Stimulated activated CD8-positive, alpha-beta memory T cell treated with anti-CD3 and anti-CD28 coated beads, Interleukin-4, amount 100 ng/mL, for 1 hour (primary cell): ENCODE results near the gene MYPN.
"Not testable (repeated sequence)": the region's sequence is repeated elsewhere in the genome, so short reads cannot be mapped to it uniquely, and the experiment has no call there.

Source experiments
- DNase-seq, 2 donors: peaks; one replicate each; pipeline ENCODE4 v3.0.0-alpha.2; 2020; ENCODE audit warnings: low read depth in 2 of 2, low spot score in 1 of 2

Gene MYPN

DNA sequence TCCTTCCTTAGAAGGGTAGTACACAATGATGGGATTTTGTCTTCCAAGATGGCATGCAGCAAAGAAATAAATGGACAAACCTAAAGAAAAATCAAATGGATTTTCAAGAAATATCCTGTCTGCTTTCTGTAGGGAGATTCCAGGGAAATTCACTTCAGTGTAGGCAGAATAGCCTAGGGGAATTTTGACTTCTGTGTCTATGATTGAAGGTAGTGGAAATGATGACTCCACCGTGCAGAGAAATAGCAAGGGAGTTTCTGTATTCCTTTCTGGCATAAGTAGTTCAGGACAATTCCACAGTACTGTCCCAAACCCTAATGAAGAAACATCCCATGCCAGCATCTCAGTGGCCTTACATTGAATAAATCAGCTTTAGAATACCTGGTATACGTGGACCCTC is 113.1 kb downstream of the MYPN start:
- no peak for DNase-seq

- DNase-seq = no peak
Observed at GRCh38 chr10:68223535-68224165, 114.4 kb downstream of the MYPN start.

- DNase-seq = no peak
Observed at GRCh38 chr10:68224810-68225209, 115.5 kb downstream of the MYPN start.

DNA sequence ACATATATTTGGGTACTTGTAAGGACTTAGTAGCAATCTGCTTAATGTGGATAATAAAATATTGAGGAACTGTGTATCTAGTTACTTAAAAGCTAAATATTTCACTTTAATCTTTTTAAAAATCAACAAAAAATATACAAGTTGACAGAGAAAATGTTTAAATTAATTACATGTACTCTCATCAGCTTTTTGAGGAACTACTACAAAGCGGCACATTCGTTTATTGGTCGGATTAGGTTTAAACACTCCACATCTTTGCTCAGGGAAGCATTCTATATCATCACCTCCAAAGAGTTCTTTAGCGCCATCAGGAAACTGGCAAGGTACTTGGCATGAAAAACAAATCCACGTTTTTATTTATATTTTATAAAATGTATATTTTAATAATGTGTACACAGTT is 121.0 kb downstream of the MYPN start:
- no peak for DNase-seq

- no peak for DNase-seq
Observed at GRCh38 chr10:68231106-68231816, 122.0 kb downstream of the MYPN start.

DNA sequence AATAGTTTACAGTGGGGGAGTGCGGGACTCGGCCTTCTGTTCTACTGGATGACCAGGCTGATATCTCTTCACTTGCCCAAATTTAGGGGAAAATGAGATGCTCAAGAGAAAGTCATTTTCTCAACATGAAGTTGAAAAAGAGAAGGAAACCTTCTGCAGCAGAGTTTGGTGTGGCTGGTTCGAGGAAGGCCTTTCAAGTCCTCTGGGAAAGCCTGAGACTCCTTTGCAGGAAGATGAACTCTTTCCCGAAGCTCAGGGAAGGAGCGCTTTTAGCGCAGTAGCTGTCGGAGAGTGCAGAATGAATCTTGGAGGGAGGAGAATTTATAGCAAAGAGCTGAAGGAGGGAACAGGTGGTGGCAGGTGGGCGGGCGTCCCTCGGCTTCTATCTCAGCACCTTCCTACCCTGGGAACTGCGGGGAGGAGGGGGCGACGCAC is 122.5 kb downstream of the MYPN start, which contains the start of gene ATOH7:
Gene ATOH7, minus strand, starts transcription at position 297 of the 435 bp plus-strand sequence. CDS start 436 bp downstream, outside the sequence.
- DNase-seq = no peak

- DNase-seq = no peak
Observed at GRCh38 chr10:68233046-68233445, 123.8 kb downstream of the MYPN start.

DNA sequence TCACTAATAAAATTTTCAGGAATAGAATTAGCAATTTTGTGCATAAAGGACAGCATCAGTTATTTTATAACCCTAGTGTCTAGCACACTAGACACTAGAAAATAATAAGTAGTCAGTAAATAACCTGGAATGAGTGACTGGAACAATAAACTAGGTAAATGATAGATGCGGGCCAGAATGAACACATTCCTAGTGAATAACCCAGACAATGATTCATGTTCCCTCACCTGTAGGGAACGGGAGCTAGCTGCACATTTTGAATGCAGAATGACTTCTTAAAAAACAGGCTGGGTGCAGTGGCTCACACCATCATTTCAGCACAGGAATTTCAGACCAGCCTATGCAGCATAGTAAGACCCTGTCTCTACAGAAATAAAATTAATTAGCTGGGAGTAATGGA is 125.8 kb downstream of the MYPN start:
- no peak for DNase-seq

- DNase-seq = no peak
Observed at GRCh38 chr10:68235581-68235980, 126.3 kb downstream of the MYPN start.

- no peak for DNase-seq
Observed at GRCh38 chr10:68237173-68237572, 127.9 kb downstream of the MYPN start.

DNA sequence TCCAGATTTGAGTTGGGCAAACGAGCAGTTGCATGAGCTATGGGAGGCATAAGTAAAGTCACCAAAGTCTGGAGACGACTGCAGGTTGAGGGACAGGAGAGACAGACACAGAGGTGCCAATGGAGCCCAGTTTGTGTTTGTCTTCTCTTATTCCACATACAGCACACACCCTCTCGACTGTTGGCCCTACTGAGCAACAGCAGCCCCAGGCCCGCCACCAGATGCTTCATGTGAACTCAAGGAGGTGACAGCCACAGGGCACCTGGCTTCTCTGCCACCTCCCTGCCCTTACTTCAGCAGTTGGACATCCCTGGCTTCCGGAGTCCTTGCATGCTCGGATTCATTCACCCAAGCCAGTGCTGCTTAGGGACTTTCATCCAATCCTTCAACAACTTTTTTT is 129.1 kb downstream of the MYPN start:
- DNase-seq = no peak

DNA sequence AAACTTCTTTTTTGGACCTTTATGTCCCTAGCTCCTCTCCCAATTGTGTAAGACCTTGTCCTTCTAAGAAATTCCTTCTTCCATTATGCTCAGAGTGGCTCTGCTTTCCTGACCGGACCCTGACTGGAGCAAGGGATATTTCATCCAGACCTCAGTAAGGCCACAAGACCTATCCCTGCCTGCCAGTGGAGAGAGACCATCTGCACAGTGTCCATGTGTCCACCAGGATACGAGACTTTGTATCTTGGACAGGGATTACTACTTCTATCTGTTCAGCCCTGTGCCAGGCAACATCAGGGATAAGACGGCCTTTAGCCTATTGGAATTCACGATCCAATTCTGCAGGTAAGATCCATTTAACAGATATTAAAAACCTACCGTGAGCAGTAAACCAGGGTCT is 129.8 kb downstream of the MYPN start:
- no peak for DNase-seq

- no peak for DNase-seq
Observed at GRCh38 chr10:68239596-68240150, 130.4 kb downstream of the MYPN start.

- no peak for DNase-seq
Observed at GRCh38 chr10:68242051-68242450, 132.8 kb downstream of the MYPN start.

DNA sequence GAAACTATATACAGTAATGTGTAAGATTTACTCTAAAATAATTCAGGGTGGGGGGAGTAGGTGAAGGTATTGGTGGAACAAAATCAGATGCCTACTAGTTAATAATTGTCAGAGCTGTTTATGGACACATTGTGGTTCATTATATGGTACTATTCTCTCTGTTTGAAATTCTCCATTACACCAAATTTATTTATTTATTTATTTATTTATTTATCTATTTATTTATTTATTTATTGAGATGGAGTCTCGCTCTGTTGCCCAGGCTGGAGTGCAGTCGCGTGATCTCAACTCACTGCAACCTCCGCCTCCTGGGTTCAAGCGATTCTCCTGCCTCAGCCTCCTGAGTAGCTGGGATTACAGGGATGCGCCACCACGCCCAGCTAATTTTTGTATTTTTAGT is 137.1 kb downstream of the MYPN start:
- DNase-seq = not testable (repeated sequence)

- no peak for DNase-seq
Observed at GRCh38 chr10:68247931-68248330, 138.6 kb downstream of the MYPN start.

- DNase-seq = no peak
Observed at GRCh38 chr10:68249297-68249696, 140.0 kb downstream of the MYPN start.

DNA sequence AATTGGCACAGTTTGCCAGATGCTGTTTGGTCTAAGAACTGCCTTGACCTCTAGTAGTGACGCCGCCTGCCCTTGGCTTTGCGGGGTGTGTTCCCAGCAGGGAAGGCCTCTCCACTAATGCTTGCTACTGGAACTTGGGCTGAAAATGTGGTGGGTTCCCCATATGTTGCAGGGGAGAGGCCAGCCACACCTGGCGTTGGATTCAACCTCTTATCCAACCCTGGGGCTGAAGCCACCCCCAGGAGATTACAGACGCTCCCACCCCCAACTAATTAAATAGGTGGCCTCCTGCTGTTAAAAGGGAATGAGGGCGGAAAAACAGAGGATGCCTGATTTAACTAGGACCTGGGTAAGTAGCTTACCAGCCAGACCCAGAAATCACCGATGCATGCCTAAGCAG is 141.9 kb downstream of the MYPN start:
- no peak for DNase-seq

DNA sequence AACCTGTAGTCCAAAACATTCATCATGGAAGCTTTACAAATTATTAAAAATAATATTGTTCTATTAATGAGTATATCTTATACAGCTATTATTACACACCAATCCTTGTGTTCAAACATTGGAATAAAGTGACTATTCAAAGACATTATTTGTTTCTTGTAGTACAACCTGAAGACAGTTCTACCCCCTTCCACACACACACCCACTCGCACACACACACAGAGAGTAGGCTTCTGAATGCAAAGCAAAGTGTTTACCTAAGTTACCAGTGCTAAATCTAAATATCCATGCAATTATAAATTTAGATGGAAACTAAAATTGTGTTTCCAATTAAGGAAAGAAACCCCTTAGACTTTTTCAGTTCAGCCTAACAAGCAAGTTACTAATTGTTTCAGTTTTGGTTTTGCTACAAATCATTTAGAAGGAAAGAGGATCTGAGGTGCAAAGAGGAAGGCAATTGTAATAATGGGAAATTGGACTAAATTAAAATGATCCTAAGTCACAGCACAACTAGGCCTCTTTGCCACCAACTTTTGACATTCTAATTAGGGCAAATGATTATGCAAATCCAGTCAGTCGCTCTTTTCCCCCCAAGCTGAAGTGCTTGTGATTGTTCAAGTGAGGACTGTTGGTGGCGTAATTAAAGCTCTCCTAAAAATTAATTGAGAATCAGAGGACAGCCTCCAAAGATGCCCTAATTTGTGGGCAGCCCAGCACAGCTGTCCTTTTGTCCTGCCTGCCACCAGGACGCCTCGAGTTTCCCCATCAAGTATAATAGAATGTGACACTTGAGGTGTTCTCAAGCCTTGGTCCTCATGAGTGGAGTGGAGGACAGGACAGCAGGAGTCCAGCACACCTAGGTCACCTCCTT is 142.6 kb downstream of the MYPN start:
- no peak for DNase-seq

- DNase-seq = no peak
Observed at GRCh38 chr10:68253346-68253745, 144.1 kb downstream of the MYPN start.

GRCh38 chr10:68261132-68261856 is 152.0 kb downstream of the MYPN start:
- DNase-seq = no peak
